GM12872 (cell line): ENCODE data around the gene RABAC1.

Experiments
- CTCF ChIP-seq: IDR thresholded peaks from 3 replicates; pipeline ENCODE4 v1.5.1; 2011; ENCODE audit warnings: low read depth, mild to moderate bottlenecking, low read length, moderate library complexity; ENCODE audit not compliant: insufficient read depth

Gene RABAC1

GRCh38 chr19:41967054-41967783, 8.1 kb upstream of the RABAC1 start:
- no peak for TF ChIP-seq CTCF

- TF ChIP-seq CTCF: no peak
Measured at GRCh38 chr19:41965106-41965505, 6.0 kb upstream of the RABAC1 start.

- no peak for TF ChIP-seq CTCF
Measured at GRCh38 chr19:41960973-41961372, 1.9 kb upstream of the RABAC1 start.

- no peak for TF ChIP-seq CTCF
Measured at GRCh38 chr19:41958367-41959055, 610 bp downstream of the RABAC1 start.

- TF ChIP-seq CTCF: peak; percentile 78
Measured at GRCh38 chr19:41957838-41958366, 1.2 kb downstream of the RABAC1 start.

- TF ChIP-seq CTCF: no peak
Measured at GRCh38 chr19:41957161-41957837, 1.8 kb downstream of the RABAC1 start.

- TF ChIP-seq CTCF: no peak
Measured at GRCh38 chr19:41956621-41957020, 2.5 kb downstream of the RABAC1 start.
